Endothelial cell of umbilical vein (primary cell): ENCODE results near the gene SPATS2L.

Experiments used
- EZH2 ChIP-seq: IDR thresholded peaks from 2 replicates; pipeline ENCODE4 v1.6.1; 2012; ENCODE audit warnings: borderline replicate concordance, low read depth, mild to moderate bottlenecking, moderate library complexity, low read length, inconsistent platforms; ENCODE audit not compliant: severe bottlenecking
- FOS ChIP-seq: IDR thresholded peaks from 2 replicates; pipeline ENCODE4 v1.6.1; 2011; ENCODE audit warnings: mild to moderate bottlenecking, low read length, moderate library complexity, borderline replicate concordance; ENCODE audit not compliant: insufficient read depth
- GATA2 ChIP-seq: IDR thresholded peaks from 2 replicates; pipeline ENCODE4 v1.7.0; 2011; ENCODE audit warnings: low read depth, mild to moderate bottlenecking, moderate library complexity, mixed read lengths, low read length; ENCODE audit not compliant: insufficient read length, insufficient read depth
- JUN ChIP-seq: IDR thresholded peaks from 2 replicates; pipeline ENCODE4 v1.6.1; 2011; ENCODE audit warnings: borderline replicate concordance, low read depth; ENCODE audit not compliant: insufficient read length, insufficient read depth
- MAX ChIP-seq: IDR thresholded peaks from 2 replicates; pipeline ENCODE4 v1.6.1; 2011; ENCODE audit not compliant: insufficient read depth, insufficient read length
- MYC ChIP-seq: IDR thresholded peaks from one replicate; pipeline ENCODE4 v1.6.1; 2011; ENCODE audit warnings: mild to moderate bottlenecking, low read depth, low read length
- POLR2A ChIP-seq: IDR thresholded peaks from 2 replicates; pipeline ENCODE4 v1.6.1; 2012; ENCODE audit warnings: low read depth, mild to moderate bottlenecking, control low read depth, low read length
- POLR2AphosphoS5 ChIP-seq: IDR thresholded peaks from 2 replicates; pipeline ENCODE4 v1.6.1; 2012; ENCODE audit warnings: low read depth, mild to moderate bottlenecking, control low read depth, low read length, moderate library complexity; ENCODE audit not compliant: insufficient read depth
- TF ChIP-seq, protein P1 (sequence below), 2 donors: IDR thresholded peaks; 1 replicate in 1 of 2; 2 replicates in 1 of 2; pipeline ENCODE4 v1.5.1; 2011; ENCODE audit warnings: low read length in 2 of 2, mild to moderate bottlenecking in 2 of 2, moderate library complexity in 2 of 2, control low read depth in 1 of 2, inconsistent platforms in 1 of 2, low read depth in 1 of 2; ENCODE audit not compliant: insufficient read depth in 1 of 2; ENCODE audit errors: extremely low read depth in 1 of 2

DNA sequence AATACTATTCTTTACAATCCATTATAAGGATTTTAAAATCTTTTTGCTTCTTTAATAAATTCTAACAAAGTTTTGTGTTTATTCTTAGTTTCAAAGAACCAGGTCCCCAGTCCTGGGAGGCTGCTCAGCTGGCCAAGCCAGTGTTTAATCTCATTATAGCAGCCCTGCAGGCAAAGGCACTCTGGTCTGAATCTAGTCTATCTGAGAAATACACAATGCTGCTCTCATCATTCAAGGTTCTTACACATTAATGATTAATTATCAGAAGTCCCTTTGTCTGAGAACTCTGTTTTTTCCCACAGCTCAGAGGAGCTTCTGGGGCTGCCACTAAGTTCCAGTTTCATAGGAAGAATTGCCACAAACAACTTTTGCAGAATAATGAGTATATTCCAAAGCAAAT is 175.7 kb downstream of the SPATS2L start:
- TF ChIP-seq, protein P1, sequence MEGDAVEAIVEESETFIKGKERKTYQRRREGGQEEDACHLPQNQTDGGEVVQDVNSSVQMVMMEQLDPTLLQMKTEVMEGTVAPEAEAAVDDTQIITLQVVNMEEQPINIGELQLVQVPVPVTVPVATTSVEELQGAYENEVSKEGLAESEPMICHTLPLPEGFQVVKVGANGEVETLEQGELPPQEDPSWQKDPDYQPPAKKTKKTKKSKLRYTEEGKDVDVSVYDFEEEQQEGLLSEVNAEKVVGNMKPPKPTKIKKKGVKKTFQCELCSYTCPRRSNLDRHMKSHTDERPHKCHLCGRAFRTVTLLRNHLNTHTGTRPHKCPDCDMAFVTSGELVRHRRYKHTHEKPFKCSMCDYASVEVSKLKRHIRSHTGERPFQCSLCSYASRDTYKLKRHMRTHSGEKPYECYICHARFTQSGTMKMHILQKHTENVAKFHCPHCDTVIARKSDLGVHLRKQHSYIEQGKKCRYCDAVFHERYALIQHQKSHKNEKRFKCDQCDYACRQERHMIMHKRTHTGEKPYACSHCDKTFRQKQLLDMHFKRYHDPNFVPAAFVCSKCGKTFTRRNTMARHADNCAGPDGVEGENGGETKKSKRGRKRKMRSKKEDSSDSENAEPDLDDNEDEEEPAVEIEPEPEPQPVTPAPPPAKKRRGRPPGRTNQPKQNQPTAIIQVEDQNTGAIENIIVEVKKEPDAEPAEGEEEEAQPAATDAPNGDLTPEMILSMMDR (IDR thresholded peaks at IDR 0.05; ENCODE audit: extremely low read depth in 1 of 2, insufficient read depth in 1 of 2, low read depth in 1 of 2, low read length in 2 of 2): no peak
- no peak for TF ChIP-seq POLR2AphosphoS5
- TF ChIP-seq EZH2: no peak
- TF ChIP-seq POLR2A: no peak
- TF ChIP-seq FOS: no peak
- no peak for TF ChIP-seq MYC
- no peak for TF ChIP-seq MAX
- TF ChIP-seq JUN: no peak
- no peak for TF ChIP-seq GATA2
